Stimulated activated CD8-positive, alpha-beta memory T cell treated with anti-CD3 and anti-CD28 coated beads, Interleukin-7, amount 100 ng/mL, for 48 hours (primary cell): ENCODE results near the gene MYBPC1.

ENCODE experiments used
- DNase-seq, 2 donors: peaks; one replicate each; pipeline ENCODE4 v3.0.0-alpha.2; 2020; ENCODE audit warnings: low read depth in 1 of 2; ENCODE audit errors: extremely low read depth in 1 of 2

MYBPC1 gene

GRCh38 chr12:101598483-101598882, 3.7 kb downstream of the MYBPC1 start:
- DNase-seq, result no peak

GRCh38 chr12:101599311-101599710, 4.5 kb downstream of the MYBPC1 start:
- DNase-seq, result no peak

GRCh38 chr12:101599771-101600484, 5.2 kb downstream of the MYBPC1 start:
- no peak for DNase-seq

- DNase-seq, result no peak
Observed at GRCh38 chr12:101604132-101604531, 9.4 kb downstream of the MYBPC1 start.

GRCh38 chr12:101607894-101608293, 13.1 kb downstream of the MYBPC1 start:
- no peak for DNase-seq

- DNase-seq, result no peak
Observed at GRCh38 chr12:101608301-101609133, 13.7 kb downstream of the MYBPC1 start.

- DNase-seq, result no peak
Observed at GRCh38 chr12:101609198-101609597, 14.4 kb downstream of the MYBPC1 start.

GRCh38 chr12:101612160-101612916, 17.6 kb downstream of the MYBPC1 start:
- no peak for DNase-seq

GRCh38 chr12:101616027-101616494, 21.3 kb downstream of the MYBPC1 start:
- no peak for DNase-seq

- DNase-seq, result no peak
Observed at GRCh38 chr12:101619026-101619786, 24.4 kb downstream of the MYBPC1 start.

GRCh38 chr12:101619858-101620761, 25.3 kb downstream of the MYBPC1 start:
- DNase-seq, result no peak

GRCh38 chr12:101620762-101621133, 26.0 kb downstream of the MYBPC1 start:
- no peak for DNase-seq

GRCh38 chr12:101628676-101629075, 33.9 kb downstream of the MYBPC1 start:
- no peak for DNase-seq

GRCh38 chr12:101634724-101635123, 40.0 kb downstream of the MYBPC1 start:
- DNase-seq, result no peak

GRCh38 chr12:101637936-101638335, 43.2 kb downstream of the MYBPC1 start:
- no peak for DNase-seq

- no peak for DNase-seq
Observed at GRCh38 chr12:101642115-101643067, 47.6 kb downstream of the MYBPC1 start.

GRCh38 chr12:101647711-101648110, 52.9 kb downstream of the MYBPC1 start:
- DNase-seq, result no peak

- DNase-seq, result no peak
Observed at GRCh38 chr12:101648195-101648594, 53.4 kb downstream of the MYBPC1 start.
